H1 (cell line): Measurements from ENCODE around the gene LENG9. TPM values are rescaled to one million over a fixed set of nuclear protein-coding genes. Genes with fewer than 3 reads are reported as not detected.

ENCODE experiments used
- CREB1 ChIP-seq: IDR thresholded peaks from 2 replicates; pipeline ENCODE4 v1.6.1; 2012; ENCODE audit warnings: inconsistent platforms
- HDAC6 ChIP-seq: IDR thresholded peaks from one replicate; pipeline ENCODE4 v1.7.1; 2012; ENCODE audit warnings: low read depth, mild to moderate bottlenecking, inconsistent platforms, low read length, moderate library complexity
- KDM1A ChIP-seq: fragments of 200-600, 300-600 bp; sonication (generic); IDR thresholded peaks from 2 replicates; pipeline ENCODE4 v1.7.1; 2016; ENCODE audit warnings: mild to moderate bottlenecking, low read length, borderline replicate concordance
- MAFK ChIP-seq: IDR thresholded peaks from 2 replicates; pipeline ENCODE4 v1.6.1; 2012; ENCODE audit warnings: low read depth, mild to moderate bottlenecking, improper control_type of control experiment, low read length
- RAD21 ChIP-seq, 2 experiments: IDR thresholded peaks in 1 of 2; conservative IDR thresholded peaks in 1 of 2; 2 replicates each; pipeline ENCODE4 v1.6.1; 2011; ENCODE audit warnings: low read depth in 2 of 2, low read length in 2 of 2, improper control_type of control experiment in 1 of 2, inconsistent platforms in 1 of 2, mild to moderate bottlenecking in 1 of 2, moderate library complexity in 1 of 2
- SP2 ChIP-seq: IDR thresholded peaks from 2 replicates; pipeline ENCODE4 v1.6.1; 2012; ENCODE audit warnings: mild to moderate bottlenecking, low read length, inconsistent platforms
- TBP ChIP-seq: IDR thresholded peaks from 2 replicates; pipeline ENCODE4 v1.6.1; 2011; ENCODE audit warnings: low read depth, low read length, improper control_type of control experiment
- USF2 ChIP-seq: IDR thresholded peaks from 2 replicates; pipeline ENCODE4 v1.6.1; 2011; ENCODE audit warnings: low read length, improper control_type of control experiment
- polyA plus RNA-seq, 7 experiments: library from polyadenylated mRNA; depleted of rRNA in 3 of 7; stranded (reverse) in 5 of 7; unstranded in 2 of 7; fragments of >200 nt in 5 of 7; fragments of 200-250 nt in 2 of 7; gene quantifications; 1 replicate in 5 of 7; 2 replicates in 1 of 7; 4 replicates in 1 of 7; pipeline versions ENCODE4 v1.2.1 to v1.2.3, GENCODE V29; 2011 to 2013; ENCODE audit warnings: missing spikeins in 2 of 7, mixed read lengths in 2 of 7
- total RNA-seq: library from RNA; stranded (reverse); fragmentation: NEBNext Ultra II Directional; extraction: Animal tissue kit (Norgen Biotek cat#: 25700); gene quantifications from 2 replicates; pipeline ENCODE4 v1.2.1, GENCODE V29; 2021

Gene LENG9
- total and polyA plus RNA-seq, 2 of the 8 experiments (the other 6 are each of a cell fraction or from before 2014, with no cell fraction given) = 1.6 to 3.9 TPM

GRCh38 chr19:54429545-54430227, 33.9 kb downstream of the LENG9 start (continued):
- TF ChIP-seq MAFK (no peak), TBP (no peak), KDM1A (no peak), RAD21 (IDR thresholded peaks at IDR 0.05 in 1 of 2, conservative IDR thresholded peaks at IDR 0.05 in 1 of 2; ENCODE audit: low read depth in 2 of 2, low read length in 2 of 2) (no peak; a peak in 1 of 4 replicates), SP2 (no peak), CREB1 (no peak), HDAC6 (no peak), USF2 (no peak)
